EH (cell line): Measurements from ENCODE around the gene APPBP2.

Source experiments
- DNase-seq: peaks from one replicate; pipeline ENCODE4 v3.0.0-alpha.2; 2015; ENCODE audit warnings: low read depth

APPBP2 gene

GRCh38 chr17:60393840-60394723 lies 132.0 kb downstream of the APPBP2 start:
- DNase-seq, result no peak
